Hepatocyte (in vitro differentiated cells): Measurements from ENCODE around the gene NR1H4.

Source experiments
- EZH2 ChIP-seq: fragments of 200-600 bp; sonication (generic); IDR thresholded peaks from 2 replicates; pipeline ENCODE4 v1.6.1; 2016; ENCODE audit warnings: antibody characterized with exemption, mild to moderate bottlenecking, borderline replicate concordance
- TF ChIP-seq, protein P1 (sequence below): fragments of 200-600 bp; sonication (generic); IDR thresholded peaks from 2 replicates; pipeline ENCODE4 v1.5.1; 2016; ENCODE audit warnings: antibody characterized with exemption, mild to moderate bottlenecking; ENCODE audit not compliant: poor library complexity

DNA sequence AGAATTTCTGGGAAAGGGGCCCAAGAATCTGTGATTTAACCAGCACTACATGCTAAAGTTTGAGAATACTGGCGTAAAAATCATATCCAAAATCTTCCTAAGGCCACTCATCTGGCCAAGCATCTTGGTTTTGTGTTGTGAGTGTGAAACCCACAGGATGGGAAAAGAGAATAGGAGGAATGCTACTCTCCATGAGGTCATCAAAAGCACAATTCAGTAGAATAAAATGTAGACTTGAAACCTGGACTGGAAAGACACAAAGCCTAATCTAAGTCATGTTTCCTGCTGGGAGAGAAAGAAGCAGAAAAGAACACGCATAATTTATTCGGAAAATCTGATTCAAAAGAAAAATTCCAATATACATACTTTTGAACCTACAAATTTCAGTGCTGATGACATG lies 42.3 kb downstream of the NR1H4 start:
- TF ChIP-seq, protein P1, sequence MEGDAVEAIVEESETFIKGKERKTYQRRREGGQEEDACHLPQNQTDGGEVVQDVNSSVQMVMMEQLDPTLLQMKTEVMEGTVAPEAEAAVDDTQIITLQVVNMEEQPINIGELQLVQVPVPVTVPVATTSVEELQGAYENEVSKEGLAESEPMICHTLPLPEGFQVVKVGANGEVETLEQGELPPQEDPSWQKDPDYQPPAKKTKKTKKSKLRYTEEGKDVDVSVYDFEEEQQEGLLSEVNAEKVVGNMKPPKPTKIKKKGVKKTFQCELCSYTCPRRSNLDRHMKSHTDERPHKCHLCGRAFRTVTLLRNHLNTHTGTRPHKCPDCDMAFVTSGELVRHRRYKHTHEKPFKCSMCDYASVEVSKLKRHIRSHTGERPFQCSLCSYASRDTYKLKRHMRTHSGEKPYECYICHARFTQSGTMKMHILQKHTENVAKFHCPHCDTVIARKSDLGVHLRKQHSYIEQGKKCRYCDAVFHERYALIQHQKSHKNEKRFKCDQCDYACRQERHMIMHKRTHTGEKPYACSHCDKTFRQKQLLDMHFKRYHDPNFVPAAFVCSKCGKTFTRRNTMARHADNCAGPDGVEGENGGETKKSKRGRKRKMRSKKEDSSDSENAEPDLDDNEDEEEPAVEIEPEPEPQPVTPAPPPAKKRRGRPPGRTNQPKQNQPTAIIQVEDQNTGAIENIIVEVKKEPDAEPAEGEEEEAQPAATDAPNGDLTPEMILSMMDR, result no peak
- no peak for TF ChIP-seq EZH2
